GF-D8 (cell line): ENCODE results near the gene LTBR.

Source experiments
- DNase-seq: peaks from one replicate; lab custom pipeline; 2025; lab: John Stamatoyannopoulos, UW

The LTBR gene

GRCh38 chr12:6346942-6347341 lies 37.0 kb upstream of the LTBR start:
- no peak for DNase-seq

GRCh38 chr12:6347367-6348338 lies 36.3 kb upstream of the LTBR start:
- DNase-seq: peak; percentile 66

GRCh38 chr12:6351622-6352021 lies 32.3 kb upstream of the LTBR start:
- no peak for DNase-seq

GRCh38 chr12:6352193-6353173 lies 31.5 kb upstream of the LTBR start:
- DNase-seq: no peak

GRCh38 chr12:6354495-6355393 lies 29.2 kb upstream of the LTBR start:
- no peak for DNase-seq

- DNase-seq: no peak
Measured at GRCh38 chr12:6355491-6356373, 28.2 kb upstream of the LTBR start.

GRCh38 chr12:6356374-6356820 lies 27.6 kb upstream of the LTBR start:
- no peak for DNase-seq

GRCh38 chr12:6358881-6359280 lies 25.1 kb upstream of the LTBR start:
- peak; percentile 14 for DNase-seq

- no peak for DNase-seq
Measured at GRCh38 chr12:6360080-6360571, 23.8 kb upstream of the LTBR start.

- no peak for DNase-seq
Measured at GRCh38 chr12:6360578-6361490, 23.1 kb upstream of the LTBR start.

GRCh38 chr12:6361834-6362233 lies 22.1 kb upstream of the LTBR start:
- no peak for DNase-seq

GRCh38 chr12:6362403-6362802 lies 21.6 kb upstream of the LTBR start:
- no peak for DNase-seq

GRCh38 chr12:6363010-6363329 lies 21.0 kb upstream of the LTBR start:
- no peak for DNase-seq

- peak; percentile 57 for DNase-seq
Measured at GRCh38 chr12:6363330-6364043, 20.5 kb upstream of the LTBR start.

- DNase-seq: no peak
Measured at GRCh38 chr12:6364044-6364374, 20.0 kb upstream of the LTBR start.

- peak; percentile 71 for DNase-seq
Measured at GRCh38 chr12:6367065-6367968, 16.6 kb upstream of the LTBR start.

GRCh38 chr12:6367969-6368892 lies 15.7 kb upstream of the LTBR start:
- DNase-seq: peak; percentile 72
